Measurements from ENCODE around the gene KRTAP21-2.
"Not testable (repeated sequence)": the region's sequence is repeated elsewhere in the genome, so short reads cannot be mapped to it uniquely, and the experiment has no call there.

KRTAP21-2 gene

GRCh38 chr21:30747159-30747558, at the start of gene KRTAP21-2:
Gene KRTAP21-2 (minus strand): TSS chr21:30747259. CDS start chr21:30747202, 57 bp downstream.
- DNase-seq = no peak

- no peak for DNase-seq
Observed at GRCh38 chr21:30793581-30794314, 46.7 kb upstream of the KRTAP21-2 start.

GRCh38 chr21:30779249-30779648, 32.2 kb upstream of the KRTAP21-2 start:
- no peak for DNase-seq

- no peak for DNase-seq
Observed at GRCh38 chr21:30769724-30770431, 22.8 kb upstream of the KRTAP21-2 start.

GRCh38 chr21:30760776-30761175, 13.7 kb upstream of the KRTAP21-2 start:
- DNase-seq = no peak

- DNase-seq = no peak
Observed at GRCh38 chr21:30758306-30758705, 11.2 kb upstream of the KRTAP21-2 start.

GRCh38 chr21:30755328-30755727, 8.3 kb upstream of the KRTAP21-2 start, which contains the start of gene KRTAP21-1:
Gene KRTAP21-1 (minus strand): TSS chr21:30755428. CDS start chr21:30755378, 50 bp downstream.
- not testable (repeated sequence) for DNase-seq

- DNase-seq = no peak
Observed at GRCh38 chr21:30740462-30740861, 6.6 kb downstream of the KRTAP21-2 start.

- DNase-seq = no peak
Observed at GRCh38 chr21:30733026-30733425, 14.0 kb downstream of the KRTAP21-2 start.

- no peak for DNase-seq
Observed at GRCh38 chr21:30726726-30727125, 20.3 kb downstream of the KRTAP21-2 start.

- DNase-seq = no peak
Observed at GRCh38 chr21:30719401-30719800, 27.7 kb downstream of the KRTAP21-2 start.

GRCh38 chr21:30718239-30718909, 28.7 kb downstream of the KRTAP21-2 start, which contains the start of gene KRTAP21-3:
Gene KRTAP21-3 (minus strand): TSS chr21:30718777. CDS start chr21:30718759, 18 bp downstream.
- no peak for DNase-seq

GRCh38 chr21:30717105-30717504, 30.0 kb downstream of the KRTAP21-2 start:
- DNase-seq = no peak

- DNase-seq = no peak
Observed at GRCh38 chr21:30714946-30715345, 32.1 kb downstream of the KRTAP21-2 start.

- no peak for DNase-seq
Observed at GRCh38 chr21:30714456-30714855, 32.6 kb downstream of the KRTAP21-2 start.

GRCh38 chr21:30713766-30714165, 33.3 kb downstream of the KRTAP21-2 start:
- no peak for DNase-seq

- DNase-seq = no peak
Observed at GRCh38 chr21:30710499-30710898, 36.6 kb downstream of the KRTAP21-2 start.

- DNase-seq = no peak
Observed at GRCh38 chr21:30707409-30707808, 39.6 kb downstream of the KRTAP21-2 start.

All from NK-92 treated with Interleukin-12 subunit alpha and Interleukin-12 subunit beta, amount 100 ng/mL, for 24 hours (cell line).